Uterus (tissue), 4 donors: ENCODE results near the gene SH3PXD2A. TPM values are rescaled to one million over a fixed set of nuclear protein-coding genes. Genes with fewer than 3 reads are reported as not detected.

ENCODE experiments used
- DNase-seq, 2 donors: peaks; one replicate each; pipeline ENCODE4 v3.0.0-alpha.2; 2019 to 2020
- H3K27ac ChIP-seq, 2 donors: fragments of 200-600 bp; sonication (generic); 1 replicate in 1 of 2; 2 replicates in 1 of 2; pipeline ENCODE4 v1.5.1; 2016 to 2018
- H3K27me3 ChIP-seq, 2 donors: fragments of 200-600 bp; sonication (generic); one replicate each; pipeline ENCODE4 v1.5.1; 2018 to 2019; ENCODE audit warnings: control low read depth in 1 of 2
- H3K36me3 ChIP-seq, 2 donors: fragments of 200-600 bp; sonication (generic); one replicate each; pipeline ENCODE4 v1.5.1; 2019; ENCODE audit warnings: control low read depth in 1 of 2
- H3K4me1 ChIP-seq, 2 donors: fragments of 200-600 bp; sonication (generic); one replicate each; pipeline ENCODE4 v1.5.1; 2018 to 2019; ENCODE audit warnings: control low read depth in 1 of 2
- H3K4me3 ChIP-seq, 2 donors: fragments of 200-600 bp; sonication (generic); 1 replicate in 1 of 2; 2 replicates in 1 of 2; pipeline ENCODE4 v1.5.1; 2018 to 2019; ENCODE audit warnings: mild to moderate bottlenecking in 1 of 2
- H3K9me3 ChIP-seq, 2 donors: fragments of 200-600 bp; sonication (generic); one replicate each; pipeline ENCODE4 v1.5.1; 2019; ENCODE audit warnings: control low read depth in 1 of 2
- POLR2A ChIP-seq, 2 donors: fragments of 450-650 bp; IDR thresholded peaks; one replicate each; pipeline ENCODE4 v1.6.1; 2016; ENCODE audit warnings: antibody characterized with exemption in 2 of 2, mild to moderate bottlenecking in 1 of 2, moderate library complexity in 1 of 2
- intact Hi-C: fragments of 100-400 bp; cut with DNase I; formaldehyde crosslinking; loops from one replicate; pipeline ENCODE4 v1.15.1; 2023; ENCODE audit warnings: low total_unique reads
- total RNA-seq, 4 donors: library from RNA; depleted of rRNA in 3 of 4; stranded (reverse); fragments of >200 nt in 3 of 4; gene quantifications; one replicate each; pipeline versions ENCODE4 v1.1.0 to v1.2.4, GENCODE V29; 2014 to 2023
- TF ChIP-seq, protein P1 (sequence below), 4 experiments: fragments of 200-600 bp in 2 of 4; fragments of 450-650 bp in 2 of 4; sonication (generic) in 2 of 4; IDR thresholded peaks; one replicate each; pipeline ENCODE4 v1.5.1; 2016 to 2019; ENCODE audit warnings: antibody characterized with exemption in 4 of 4, mild to moderate bottlenecking in 2 of 4, moderate library complexity in 1 of 4
- donor health status: DM: yes; HTN: yes; CAD: no.

The SH3PXD2A gene
- total RNA-seq, 4 donors from 2014 or later = 12.6 to 117 (median 46.6) TPM

DNA sequence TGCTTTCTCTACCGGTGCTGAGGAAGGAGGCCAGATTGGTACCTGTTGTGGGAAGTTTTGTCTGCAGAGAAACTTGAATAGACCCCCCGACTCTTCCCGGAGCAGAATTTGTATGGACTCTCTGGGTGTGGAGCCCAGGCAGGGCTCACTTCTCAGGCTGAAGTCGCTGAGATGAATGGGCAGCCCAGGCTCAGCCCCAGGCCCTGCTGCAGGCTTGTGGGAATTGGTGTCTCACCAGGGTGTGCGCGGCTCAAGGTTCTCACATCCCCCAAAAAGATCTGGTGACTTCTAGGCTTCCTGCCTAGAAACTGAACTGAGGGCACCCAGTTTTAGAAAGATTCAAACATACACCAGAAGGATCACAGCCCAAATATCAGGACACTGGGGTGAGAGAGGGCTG lies 258.4 kb downstream of the SH3PXD2A start:
- Histone ChIP-seq H3K36me3 (no peaks in the 10 kb centered on the region), H3K27ac (peak overlapping the region in 1 of 2 donors; percentile 16), H3K4me3 (no peak overlapping the region), H3K27me3 (no peaks in the 10 kb centered on the region), H3K9me3 (no peaks in the 10 kb centered on the region), H3K4me1 (no peaks in the 10 kb centered on the region)
- no peak for DNase-seq
- TF ChIP-seq, protein P1, sequence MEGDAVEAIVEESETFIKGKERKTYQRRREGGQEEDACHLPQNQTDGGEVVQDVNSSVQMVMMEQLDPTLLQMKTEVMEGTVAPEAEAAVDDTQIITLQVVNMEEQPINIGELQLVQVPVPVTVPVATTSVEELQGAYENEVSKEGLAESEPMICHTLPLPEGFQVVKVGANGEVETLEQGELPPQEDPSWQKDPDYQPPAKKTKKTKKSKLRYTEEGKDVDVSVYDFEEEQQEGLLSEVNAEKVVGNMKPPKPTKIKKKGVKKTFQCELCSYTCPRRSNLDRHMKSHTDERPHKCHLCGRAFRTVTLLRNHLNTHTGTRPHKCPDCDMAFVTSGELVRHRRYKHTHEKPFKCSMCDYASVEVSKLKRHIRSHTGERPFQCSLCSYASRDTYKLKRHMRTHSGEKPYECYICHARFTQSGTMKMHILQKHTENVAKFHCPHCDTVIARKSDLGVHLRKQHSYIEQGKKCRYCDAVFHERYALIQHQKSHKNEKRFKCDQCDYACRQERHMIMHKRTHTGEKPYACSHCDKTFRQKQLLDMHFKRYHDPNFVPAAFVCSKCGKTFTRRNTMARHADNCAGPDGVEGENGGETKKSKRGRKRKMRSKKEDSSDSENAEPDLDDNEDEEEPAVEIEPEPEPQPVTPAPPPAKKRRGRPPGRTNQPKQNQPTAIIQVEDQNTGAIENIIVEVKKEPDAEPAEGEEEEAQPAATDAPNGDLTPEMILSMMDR (IDR thresholded peaks at IDR 0.05) = no peak
- TF ChIP-seq POLR2A (IDR thresholded peaks at IDR 0.05) = no peak
- intact Hi-C loops = loop anchor here (5.0 kb wide), 1 partner anchor 260 kb away; the partner anchor contains the start of gene SH3PXD2A

DNA sequence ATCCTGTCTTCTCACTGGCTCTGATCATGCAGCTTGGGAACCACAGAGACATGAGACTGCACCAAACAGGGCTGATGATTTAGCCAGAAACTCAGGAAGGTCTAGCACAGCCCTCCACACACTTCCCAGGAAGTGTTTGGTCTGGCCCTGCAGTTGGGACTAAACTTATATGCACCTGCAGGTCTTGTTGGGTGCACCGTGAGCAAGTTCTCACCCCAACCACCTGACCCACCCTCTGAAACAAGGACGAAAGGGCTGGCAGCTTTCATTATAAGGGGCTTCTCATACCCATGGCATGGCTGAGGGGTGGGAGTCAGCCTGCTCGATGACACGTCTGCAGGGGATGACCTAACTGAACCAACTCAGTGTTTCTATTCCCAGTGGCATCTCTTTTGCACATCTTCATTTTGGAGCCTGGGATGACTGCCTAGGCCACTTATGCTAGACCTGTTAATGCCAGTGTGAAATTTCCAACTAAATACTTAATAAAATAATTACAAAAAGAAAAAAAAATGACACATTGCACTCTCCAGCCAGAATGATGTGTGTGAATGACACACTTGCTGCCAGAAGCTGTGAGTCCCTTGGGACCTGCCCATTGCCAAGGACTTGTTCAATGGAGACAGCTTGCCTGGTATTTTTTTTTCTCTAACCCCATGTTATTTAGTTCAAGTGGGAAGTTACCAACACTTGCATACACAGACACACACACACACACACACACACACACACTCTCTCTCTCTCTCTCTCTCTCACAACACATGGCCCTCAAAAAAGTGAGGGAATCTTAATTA lies 259.2 kb downstream of the SH3PXD2A start:
- TF ChIP-seq, protein P1 (IDR thresholded peaks at IDR 0.05) = no peak
- no peak for TF ChIP-seq POLR2A (IDR thresholded peaks at IDR 0.05)
- no peaks in the 10 kb centered on the region for H3K27me3 ChIP-seq
- intact Hi-C loops = loop anchor here (5.0 kb wide), 1 partner anchor 261 kb away; the partner anchor contains the start of gene SH3PXD2A
- no peaks in the 10 kb centered on the region for H3K36me3 ChIP-seq
- peak in 1 of 2 donors; percentile 19 for DNase-seq
- H3K27ac ChIP-seq = no peak overlapping the region
- no peaks in the 10 kb centered on the region for H3K4me1 ChIP-seq
- no peaks in the 10 kb centered on the region for H3K9me3 ChIP-seq
- H3K4me3 ChIP-seq = no peak overlapping the region

DNA sequence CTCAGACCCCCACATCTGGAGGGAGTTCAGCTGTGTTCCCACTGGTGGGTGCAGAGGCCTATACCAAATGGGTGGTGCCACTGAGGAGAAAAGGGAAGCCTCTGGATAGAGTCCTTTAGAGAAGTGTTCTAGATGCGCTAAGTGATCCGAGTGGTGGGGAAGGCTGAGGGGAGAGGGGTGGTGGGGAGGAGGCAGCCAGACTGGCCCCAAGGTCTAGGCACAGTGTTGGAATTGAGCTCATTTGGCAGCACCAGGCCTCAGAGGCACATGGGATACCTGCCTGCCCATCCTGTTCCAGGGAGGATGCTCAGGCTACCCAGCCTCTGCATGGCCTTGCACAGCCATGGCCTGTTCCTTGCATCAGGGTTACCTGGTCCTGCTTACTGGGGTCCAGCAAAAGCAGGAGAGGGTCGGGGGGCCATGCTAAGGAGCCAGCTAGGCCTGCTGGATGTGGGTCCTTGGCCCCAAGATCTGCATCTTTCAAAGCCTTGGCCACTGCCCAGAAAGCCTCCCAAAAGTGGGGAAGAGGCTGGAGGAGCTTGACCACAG lies 262.3 kb downstream of the SH3PXD2A start:
- Histone ChIP-seq H3K27me3 (no peaks in the 10 kb centered on the region), H3K4me1 (no peaks in the 10 kb centered on the region), H3K9me3 (no peaks in the 10 kb centered on the region), H3K36me3 (no peaks in the 10 kb centered on the region), H3K27ac (peak overlapping the region; percentile 56 to 65), H3K4me3 (no peak overlapping the region)
- intact Hi-C loops = no loop called here
- peak in 1 of 2 donors; percentile 16 for DNase-seq
- no peak for TF ChIP-seq POLR2A (IDR thresholded peaks at IDR 0.05)
- TF ChIP-seq, protein P1 (IDR thresholded peaks at IDR 0.05) = no peak

DNA sequence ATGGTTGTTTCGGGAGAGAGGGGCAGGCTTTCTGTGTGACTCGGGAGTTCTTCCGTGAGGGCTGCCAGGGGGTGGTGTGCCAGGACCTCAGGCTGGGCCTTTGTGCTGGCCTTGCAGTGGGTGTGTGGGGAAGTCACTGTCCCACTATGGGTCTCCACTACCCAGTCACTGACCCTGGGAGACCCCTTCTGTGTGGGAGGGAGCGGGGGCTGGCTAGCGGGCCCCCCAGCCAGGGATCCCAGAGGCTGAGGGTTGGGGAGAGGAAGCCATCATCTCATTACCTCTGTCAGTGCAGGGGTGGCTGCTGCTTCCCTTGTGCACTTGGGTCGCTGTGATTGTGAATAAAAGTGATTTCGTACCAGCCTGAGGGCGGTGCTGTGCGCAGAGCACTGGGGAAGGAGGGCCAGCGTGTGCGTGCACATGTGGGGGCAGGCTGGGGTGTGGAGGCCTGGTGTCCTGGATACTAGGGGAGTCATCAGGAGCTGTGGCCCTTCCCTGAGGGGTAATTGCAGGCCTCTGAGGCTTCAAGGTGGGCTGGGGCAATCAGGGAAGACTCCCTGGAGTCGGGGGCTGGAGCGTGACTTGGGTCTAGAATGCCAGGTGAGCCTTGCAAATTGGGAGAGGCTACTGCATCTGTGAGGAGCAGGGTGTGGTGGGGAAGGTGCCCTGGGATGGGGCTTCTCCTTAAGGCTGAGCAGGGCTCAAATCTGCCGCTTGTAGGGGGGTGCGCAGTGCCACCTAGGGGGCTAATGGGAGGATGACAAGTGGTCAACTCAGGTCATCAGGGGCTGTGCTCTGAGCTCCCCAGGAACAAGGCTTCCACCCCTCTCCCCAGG lies 263.0 kb downstream of the SH3PXD2A start:
- intact Hi-C loops = no loop called here
- no peaks in the 10 kb centered on the region for H3K36me3 ChIP-seq
- peak overlapping the region; percentile 56 to 65 for H3K27ac ChIP-seq
- H3K4me1 ChIP-seq = no peaks in the 10 kb centered on the region
- no peaks in the 10 kb centered on the region for H3K27me3 ChIP-seq
- DNase-seq = peak; percentile 53 to 69
- H3K9me3 ChIP-seq = no peaks in the 10 kb centered on the region
- H3K4me3 ChIP-seq = no peak overlapping the region
- TF ChIP-seq POLR2A (IDR thresholded peaks at IDR 0.05) = no peak
- TF ChIP-seq, protein P1 (IDR thresholded peaks at IDR 0.05) = peak; percentile 49 to 70 (median 56)
